Vagina (tissue), 2 donors: Measurements from ENCODE around the gene PTPRD.

Experiments used
- POLR2AphosphoS5 ChIP-seq, 2 donors: sonication (generic); formaldehyde crosslinking; IDR thresholded peaks; one replicate each; pipeline ENCODE4 v1.9.0; 2017; ENCODE audit warnings: antibody characterized with exemption in 2 of 2, mild to moderate bottlenecking in 2 of 2, low read depth in 1 of 2; ENCODE audit not compliant: insufficient read depth in 1 of 2
- TF ChIP-seq, protein P1 (sequence below), 3 experiments: fragments of 450-650 bp in 2 of 3; fragments of 200-600 bp in 1 of 3; sonication (generic) in 1 of 3; IDR thresholded peaks; one replicate each; pipeline ENCODE4 v1.5.1; 2017 to 2019; ENCODE audit warnings: antibody characterized with exemption in 3 of 3, mild to moderate bottlenecking in 2 of 3, moderate library complexity in 2 of 3

DNA sequence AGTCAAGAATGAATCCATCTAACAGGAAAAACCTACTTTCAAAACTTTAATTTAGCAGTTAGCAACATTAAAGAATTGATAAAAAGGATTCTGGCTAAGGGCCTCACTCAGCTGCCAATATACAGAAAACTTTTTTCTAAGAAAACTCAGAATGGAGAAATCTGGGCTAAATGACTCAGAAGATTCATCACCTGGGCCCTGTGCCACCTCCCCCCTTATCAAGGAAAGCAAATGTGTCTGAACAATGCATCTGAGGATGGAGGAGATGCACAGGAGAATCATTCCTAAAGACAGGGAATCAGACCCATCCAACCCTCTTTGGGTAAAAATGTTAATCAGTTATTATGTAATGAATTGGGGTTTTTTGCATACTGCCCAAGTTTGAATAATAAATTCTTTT is 2221.2 kb downstream of the PTPRD start:
- TF ChIP-seq, protein P1, sequence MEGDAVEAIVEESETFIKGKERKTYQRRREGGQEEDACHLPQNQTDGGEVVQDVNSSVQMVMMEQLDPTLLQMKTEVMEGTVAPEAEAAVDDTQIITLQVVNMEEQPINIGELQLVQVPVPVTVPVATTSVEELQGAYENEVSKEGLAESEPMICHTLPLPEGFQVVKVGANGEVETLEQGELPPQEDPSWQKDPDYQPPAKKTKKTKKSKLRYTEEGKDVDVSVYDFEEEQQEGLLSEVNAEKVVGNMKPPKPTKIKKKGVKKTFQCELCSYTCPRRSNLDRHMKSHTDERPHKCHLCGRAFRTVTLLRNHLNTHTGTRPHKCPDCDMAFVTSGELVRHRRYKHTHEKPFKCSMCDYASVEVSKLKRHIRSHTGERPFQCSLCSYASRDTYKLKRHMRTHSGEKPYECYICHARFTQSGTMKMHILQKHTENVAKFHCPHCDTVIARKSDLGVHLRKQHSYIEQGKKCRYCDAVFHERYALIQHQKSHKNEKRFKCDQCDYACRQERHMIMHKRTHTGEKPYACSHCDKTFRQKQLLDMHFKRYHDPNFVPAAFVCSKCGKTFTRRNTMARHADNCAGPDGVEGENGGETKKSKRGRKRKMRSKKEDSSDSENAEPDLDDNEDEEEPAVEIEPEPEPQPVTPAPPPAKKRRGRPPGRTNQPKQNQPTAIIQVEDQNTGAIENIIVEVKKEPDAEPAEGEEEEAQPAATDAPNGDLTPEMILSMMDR (IDR thresholded peaks at IDR 0.05) = no peak
- TF ChIP-seq POLR2AphosphoS5 (IDR thresholded peaks at IDR 0.05; ENCODE audit: insufficient read depth in 1 of 2, low read depth in 1 of 2) = no peak
